ENCODE measurements around the gene GSG1L. TPM values are rescaled to one million over a fixed set of nuclear protein-coding genes. Genes with fewer than 3 reads are reported as not detected.

The GSG1L gene
- total RNA-seq, 4 donors from 2014 or later, result not detected

GRCh38 chr16:27849621-27850020 lies 213.9 kb downstream of the GSG1L start:
- no peak for TF ChIP-seq CTCF (IDR thresholded peaks at IDR 0.05; ENCODE audit: low read depth)

DNA sequence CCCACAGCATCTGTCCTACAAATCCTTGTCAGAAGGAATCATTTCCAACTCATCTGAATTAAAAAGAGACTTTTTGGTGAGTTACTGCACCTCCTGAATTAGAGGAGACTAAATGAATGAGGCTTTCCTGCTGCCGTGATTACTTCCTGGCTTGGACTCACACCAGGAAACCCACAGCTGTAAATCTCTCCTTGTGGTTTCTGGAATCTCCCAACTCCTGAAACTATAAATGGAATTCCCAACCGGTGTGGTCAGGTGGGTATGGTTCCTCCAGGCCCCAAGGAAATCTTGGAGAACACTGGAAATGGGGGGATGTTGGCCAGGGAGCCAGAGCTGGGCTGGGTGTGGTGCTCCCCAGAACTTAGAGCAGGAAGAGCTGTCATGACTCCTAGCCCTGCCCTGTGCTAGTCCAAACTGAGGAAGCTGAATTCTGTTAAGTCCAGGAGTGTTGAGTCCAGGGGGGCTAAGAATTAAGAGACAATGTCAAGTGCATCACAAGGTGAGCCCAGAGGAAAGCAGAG lies 216.4 kb downstream of the GSG1L start:
- no peak for TF ChIP-seq CTCF (IDR thresholded peaks at IDR 0.05; ENCODE audit: low read depth)

DNA sequence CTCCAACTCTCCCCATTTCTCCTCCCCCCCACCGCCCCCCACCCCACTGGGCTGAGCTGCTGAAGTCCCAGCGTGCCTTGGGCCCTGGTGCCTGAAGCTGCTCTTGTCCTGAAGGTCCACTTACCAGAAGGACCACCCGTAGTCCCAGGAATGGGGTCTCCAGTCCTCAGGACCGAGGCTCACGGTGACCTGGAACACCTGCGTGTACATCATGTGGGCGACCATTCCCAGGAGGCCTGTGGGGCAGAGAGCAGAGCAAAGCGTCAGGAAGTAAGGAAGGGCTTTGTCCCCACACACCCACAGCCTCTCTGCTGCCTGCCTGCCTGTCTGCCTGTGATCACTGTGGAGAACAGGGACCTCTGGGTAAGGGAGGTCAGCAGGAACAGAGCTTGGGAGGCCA lies 218.7 kb downstream of the GSG1L start:
- TF ChIP-seq CTCF (IDR thresholded peaks at IDR 0.05; ENCODE audit: low read depth), result no peak

- TF ChIP-seq CTCF (IDR thresholded peaks at IDR 0.05; ENCODE audit: low read depth), result no peak
Measured at GRCh38 chr16:27843800-27844199, 219.7 kb downstream of the GSG1L start.

DNA sequence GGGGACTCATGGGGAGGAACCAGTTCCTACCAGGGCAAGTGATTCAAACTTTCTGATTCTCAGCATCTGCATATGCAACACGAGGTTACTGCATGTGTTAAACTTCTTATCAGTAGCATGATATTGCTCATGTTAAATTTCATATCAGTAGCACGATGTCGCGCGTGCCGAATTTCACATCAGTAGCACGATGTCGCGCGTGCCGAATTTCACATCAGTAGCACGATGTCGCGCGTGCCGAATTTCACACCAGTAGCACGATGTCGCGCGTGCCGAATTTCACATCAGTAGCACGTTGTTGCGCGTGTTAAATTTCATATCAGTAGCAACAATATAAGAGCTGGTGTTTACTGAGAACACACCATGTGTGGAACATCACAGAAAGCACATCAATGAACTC lies 221.6 kb downstream of the GSG1L start:
- no peak for TF ChIP-seq CTCF (IDR thresholded peaks at IDR 0.05; ENCODE audit: low read depth)

- TF ChIP-seq CTCF (IDR thresholded peaks at IDR 0.05; ENCODE audit: low read depth), result no peak
Measured at GRCh38 chr16:27841061-27841801, 222.3 kb downstream of the GSG1L start.

DNA sequence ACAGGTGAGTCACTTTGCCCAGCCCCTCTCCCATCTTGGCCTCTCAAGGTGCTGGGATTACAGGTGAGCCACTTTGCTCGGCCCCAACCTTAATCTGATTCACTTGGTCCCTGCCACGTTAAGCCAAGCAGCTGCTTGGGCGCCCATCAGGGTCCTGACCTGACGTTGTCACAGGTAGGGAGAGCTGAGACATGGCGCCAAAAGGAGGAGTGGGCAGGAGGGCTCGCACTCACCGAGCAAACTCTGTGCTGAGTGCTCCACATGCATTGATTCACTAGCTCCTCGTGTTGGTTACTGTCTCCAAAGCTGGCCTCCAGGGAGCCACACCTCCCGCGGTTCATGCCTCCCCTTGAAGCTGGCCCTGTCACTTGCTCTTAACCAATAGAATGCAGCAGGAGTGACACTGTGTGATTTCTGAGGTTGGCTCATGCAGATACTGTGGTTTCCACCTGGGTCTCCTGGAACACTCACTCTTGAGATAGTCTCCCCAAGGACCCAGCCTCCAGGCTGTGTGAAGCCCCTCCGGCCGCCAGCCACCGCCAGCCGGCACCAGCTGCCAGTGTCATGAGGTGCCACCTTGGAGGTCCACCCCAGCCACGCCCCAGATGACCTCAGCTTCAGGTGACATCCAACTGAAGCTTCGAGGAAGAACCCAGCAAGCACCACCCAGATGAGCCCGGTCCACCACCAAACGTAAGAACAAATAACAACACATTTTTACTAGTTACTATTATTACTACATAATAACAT lies 223.0 kb downstream of the GSG1L start:
- TF ChIP-seq CTCF (IDR thresholded peaks at IDR 0.05; ENCODE audit: low read depth), result no peak
